ENCODE measurements around the gene CCNI2.

GRCh38 chr5:132785365-132785764 is 38.1 kb downstream of the CCNI2 start:
- TF ChIP-seq RARB (CRISPR knock-in tag; IDR thresholded peaks at IDR 0.05) (no peak), CTCF (IDR thresholded peaks at IDR 0.05) (no peak)

Data from A549 (cell line).